GM12878 (cell line): ENCODE results near the gene AMMECR1. TPM values are rescaled to one million over a fixed set of nuclear protein-coding genes. Genes with fewer than 3 reads are reported as not detected.

Experiments
- ATAC-seq: fragments of 200-7000 bp; cut with Tn5 transposase; 3 replicates; pipeline ENCODE4 v1.9.1; 2020; ENCODE audit warnings: mild to moderate bottlenecking, moderate library complexity
- BruUV-seq: library from RNA; stranded (reverse); fragments of 400-500 nt; replicated peaks from 2 replicates; lab custom pipeline; 2021; lab: Mats Ljungman, UMichigan
- CTCF ChIA-PET: fragments of 300-600 bp; sonication (Branson Sonifier 250); formaldehyde crosslinking; extraction: SDS; loops from one replicate; lab custom pipeline; 2021; ENCODE audit warnings: inconsistent platforms; lab: Yijun Ruan, JAX
- POLR2A ChIA-PET: fragments of 350-600 bp; formaldehyde crosslinking; extraction: SDS; loops from one replicate; lab custom pipeline; 2021; ENCODE audit warnings: inconsistent platforms; lab: Charles Lee
- RAD21 ChIA-PET: fragments of 300-600 bp; sonication (Branson Sonifier 250); formaldehyde crosslinking; loops from one replicate; lab custom pipeline; 2023; ENCODE audit warnings: antibody characterized with exemption; ENCODE audit not compliant: unreplicated experiment; lab: Charles Lee
- SMC1A ChIA-PET: fragments of 300-600 bp; sonication (Branson Sonifier 250); formaldehyde crosslinking; loops from one replicate; lab custom pipeline; 2023; ENCODE audit not compliant: unreplicated experiment, uncharacterized antibody; lab: Charles Lee
- DNase-seq: peaks from one replicate; pipeline ENCODE4 v3.0.0-alpha.2; 2011; ENCODE audit warnings: low read depth, low spot score
- FAIRE-seq: peaks from 3 replicates; lab custom pipeline; 2011; peaks lifted over from hg19 to GRCh38; lab: Jason Lieb, UNC
- H2AFZ ChIP-seq: 2 replicates; pipeline ENCODE4 v1.6.0; 2011; ENCODE audit warnings: low read depth, low read length, control low read depth; ENCODE audit not compliant: control insufficient read depth
- H3K27ac ChIP-seq: 2 replicates; pipeline ENCODE4 v1.5.1; 2011; ENCODE audit warnings: control low read depth; ENCODE audit not compliant: control insufficient read depth, insufficient read depth
- H3K27me3 ChIP-seq, 2 experiments: replicated peaks in 1 of 2; 2 replicates each; pipeline versions ENCODE4 v1.6.0 to v1.6.1; 2011; ENCODE audit warnings: low read length in 1 of 2; ENCODE audit not compliant: control insufficient read depth in 2 of 2, insufficient read depth in 2 of 2
- H3K36me3 ChIP-seq, 2 experiments: 2 replicates each; pipeline ENCODE4 v1.5.1; 2011; ENCODE audit warnings: low read length in 1 of 2; ENCODE audit not compliant: control insufficient read depth in 2 of 2, insufficient read depth in 2 of 2
- H3K4me1 ChIP-seq: 2 replicates; pipeline ENCODE4 v1.6.1; 2011; ENCODE audit warnings: mild to moderate bottlenecking, low read length, moderate library complexity, mixed read lengths; ENCODE audit not compliant: control insufficient read depth, insufficient read depth
- H3K4me2 ChIP-seq: 2 replicates; pipeline ENCODE4 v1.6.0; 2011; ENCODE audit warnings: control low read depth; ENCODE audit not compliant: control insufficient read depth, insufficient read depth
- H3K4me3 ChIP-seq: fragments of 200-600 bp; sonication (generic); 2 replicates; pipeline ENCODE4 v1.5.1; 2016
- H3K79me2 ChIP-seq: 2 replicates; pipeline ENCODE4 v1.6.0; 2011; ENCODE audit warnings: low read length; ENCODE audit not compliant: control insufficient read depth, insufficient read depth
- H3K9ac ChIP-seq: 2 replicates; pipeline ENCODE4 v1.8.0; 2011; ENCODE audit warnings: low read length, control low read depth, mixed read lengths; ENCODE audit not compliant: control insufficient read depth, insufficient read depth
- H3K9me3 ChIP-seq: replicated peaks from 3 replicates; pipeline ENCODE4 v1.5.1; 2011; ENCODE audit warnings: mild to moderate bottlenecking, low read length; ENCODE audit not compliant: control insufficient read depth, insufficient read depth
- H4K20me1 ChIP-seq: 2 replicates; pipeline ENCODE4 v1.6.0; 2011; ENCODE audit not compliant: control insufficient read depth, insufficient read depth
- MEF2A ChIP-seq: IDR thresholded peaks from 2 replicates; pipeline ENCODE4 v1.6.1; 2011; ENCODE audit warnings: low read depth, mild to moderate bottlenecking, low read length, moderate library complexity; ENCODE audit not compliant: insufficient read depth
- NFYB ChIP-seq: IDR thresholded peaks from 2 replicates; pipeline ENCODE4 v1.6.1; 2011; ENCODE audit warnings: low read depth, mild to moderate bottlenecking, low read length, improper control_type of control experiment, moderate library complexity; ENCODE audit not compliant: insufficient read depth
- POLR2A ChIP-seq: IDR thresholded peaks from 2 replicates; pipeline ENCODE4 v1.6.1; 2011; ENCODE audit warnings: low read depth, mild to moderate bottlenecking, low read length
- SMAD5 ChIP-seq: IDR thresholded peaks from 2 replicates; pipeline ENCODE4 v1.6.1; 2016; ENCODE audit warnings: antibody characterized with exemption, low read depth
- WGBS: methylation state at CpG from one replicate; pipeline ENCODE4 v1.1.6; 2016; ENCODE audit warnings: low lambda C conversion rate; ENCODE audit not compliant: insufficient replicate concordance, insufficient coverage; ENCODE audit errors: missing lambda C conversion rate; 5-methylcytosine and 5-hydroxymethylcytosine counted together
- in situ Hi-C: fragments of 300-500 bp; cut with MboI; formaldehyde crosslinking; loops from 9 replicates; pipeline ENCODE4 v1.14.3; 2018; ENCODE audit warnings: mixed read lengths
- intact Hi-C: fragments of 100-400 bp; cut with micrococcal nuclease; formaldehyde crosslinking; loops from one replicate; pipeline ENCODE4 v1.14.2; 2022; ENCODE audit not compliant: unreplicated experiment
- polyA plus RNA-seq, 11 experiments: library from polyadenylated mRNA; depleted of rRNA in 4 of 11; unstranded in 6 of 11; stranded (reverse) in 5 of 11; fragments of >200 nt; fragmentation: Nextera tagmentation in 4 of 11; fragmentation: Illumina TruSeq in 1 of 11; extraction: Ambion mirVana in 4 of 11; extraction: Trizol in 1 of 11; gene quantifications; 1 replicate in 1 of 11; 2 replicates in 10 of 11; pipeline versions ENCODE4 v1.2.1 to v1.2.3, GENCODE V29; 2011 to 2016; ENCODE audit warnings: inconsistent platforms in 2 of 11, missing spikeins in 2 of 11, low read depth in 1 of 11
- total RNA-seq, 4 experiments: library from RNA; depleted of rRNA in 3 of 4; stranded (reverse); fragments of >200 nt in 3 of 4; fragmentation: Illumina TruSeq in 1 of 4; extraction: Trizol in 1 of 4; gene quantifications; 2 replicates each; pipeline versions ENCODE4 v1.2.1 to v1.2.3, GENCODE V29; 2013 to 2021

AMMECR1 gene
- total and polyA plus RNA-seq, 10 of the 15 experiments (the other 5 are each of a cell fraction or from before 2014, with no cell fraction given), result 4.9 to 25.6 (median 10.7) TPM

- intact Hi-C loops (no loop called here), in situ Hi-C loops (loop anchor here (25.0 kb wide), 1 partner anchor 514 kb away; no protein-coding TSS in a partner anchor)
- ChIA-PET RAD21 (interaction anchor here (1.3 kb wide), 1 partner anchor 145 kb away, joined by 3 read pairs; no protein-coding TSS in a partner anchor), SMC1A (interaction anchor here (1.5 to 5.2 kb wide), 3 partner anchors 14 to 142 kb away, joined by 5 to 28 read pairs (median 7); no protein-coding TSS in a partner anchor), POLR2A (no interaction called here), CTCF (interaction anchor here (1.2 to 23.7 kb wide), 6 partner anchors 9 to 237 kb away, joined by 3 to 792 read pairs (median 6); no protein-coding TSS in a partner anchor)
- H3K4me3 ChIP-seq, result no peak overlapping the region
- no peak overlapping the region for H2AFZ ChIP-seq
- BruUV-seq, result no TSS peak
- no peak overlapping the region for H3K4me2 ChIP-seq
- no peaks in the 10 kb centered on the region for H3K9me3 ChIP-seq
- DNase-seq (no peak), ATAC-seq (no peak), FAIRE-seq (no peak)
- no peaks in the 10 kb centered on the region for H3K79me2 ChIP-seq
- TF ChIP-seq NFYB (no peak), SMAD5 (no peak), POLR2A (no peak), MEF2A (no peak)
- 51% methylated on average over 19 of the region's 19 CpGs for WGBS
- no peaks in the 10 kb centered on the region; a peak in 2 of 4 replicates for H3K36me3 ChIP-seq
- H4K20me1 ChIP-seq, result no peaks in the 10 kb centered on the region
- H3K27ac ChIP-seq, result no peak overlapping the region
- peaks cover 10% of the 10 kb centered on the region for H3K4me1 ChIP-seq
- H3K9ac ChIP-seq, result no peak overlapping the region
- H3K27me3 ChIP-seq, result no peaks in the 10 kb centered on the region
Observed at GRCh38 chrX:110173192-110174175, 144.4 kb downstream of the AMMECR1 start.
